ENCODE measurements around the gene PRR16.

Gene PRR16

GRCh38 chr5:120512791-120513650, 48.9 kb downstream of the PRR16 start:
- DNase-seq (ENCODE audit: low read depth in 4 of 4, low spot score in 1 of 4) = no peak

GRCh38 chr5:120516805-120517204, 52.7 kb downstream of the PRR16 start:
- DNase-seq (ENCODE audit: low read depth in 4 of 4, low spot score in 1 of 4) = no peak

- no peak for DNase-seq (ENCODE audit: low read depth in 4 of 4, low spot score in 1 of 4)
These were observed 53.6 kb downstream of the PRR16 start for GRCh38 chr5:120517607-120518252.

- no peak for DNase-seq (ENCODE audit: low read depth in 4 of 4, low spot score in 1 of 4)
These were observed 54.5 kb downstream of the PRR16 start for GRCh38 chr5:120518581-120518980.

- no peak for DNase-seq (ENCODE audit: low read depth in 4 of 4, low spot score in 1 of 4)
These were observed 63.2 kb downstream of the PRR16 start for GRCh38 chr5:120527251-120527650.

- DNase-seq (ENCODE audit: low read depth in 4 of 4, low spot score in 1 of 4) = no peak
These were observed 64.5 kb downstream of the PRR16 start for GRCh38 chr5:120528609-120529008.

- no peak for DNase-seq (ENCODE audit: low read depth in 4 of 4, low spot score in 1 of 4)
These were observed 65.3 kb downstream of the PRR16 start for GRCh38 chr5:120529386-120529785.

GRCh38 chr5:120531215-120531614, 67.1 kb downstream of the PRR16 start:
- no peak for DNase-seq (ENCODE audit: low read depth in 4 of 4, low spot score in 1 of 4)

- DNase-seq (ENCODE audit: low read depth in 4 of 4, low spot score in 1 of 4) = no peak
These were observed 68.7 kb downstream of the PRR16 start for GRCh38 chr5:120532835-120533234.

GRCh38 chr5:120533581-120533980, 69.5 kb downstream of the PRR16 start:
- no peak for DNase-seq (ENCODE audit: low read depth in 4 of 4, low spot score in 1 of 4)

- DNase-seq (ENCODE audit: low read depth in 4 of 4, low spot score in 1 of 4) = no peak
These were observed 71.8 kb downstream of the PRR16 start for GRCh38 chr5:120535900-120536299.

GRCh38 chr5:120538149-120538548, 74.0 kb downstream of the PRR16 start:
- no peak for DNase-seq (ENCODE audit: low read depth in 4 of 4, low spot score in 1 of 4)

- no peak for DNase-seq (ENCODE audit: low read depth in 4 of 4, low spot score in 1 of 4)
These were observed 74.5 kb downstream of the PRR16 start for GRCh38 chr5:120538644-120539043.

- no peak for DNase-seq (ENCODE audit: low read depth in 4 of 4, low spot score in 1 of 4)
These were observed 75.4 kb downstream of the PRR16 start for GRCh38 chr5:120539471-120539870.

- DNase-seq (ENCODE audit: low read depth in 4 of 4, low spot score in 1 of 4) = no peak
These were observed 76.0 kb downstream of the PRR16 start for GRCh38 chr5:120540097-120540496.

- no peak for DNase-seq (ENCODE audit: low read depth in 4 of 4, low spot score in 1 of 4)
These were observed 79.9 kb downstream of the PRR16 start for GRCh38 chr5:120544043-120544442.

GRCh38 chr5:120545007-120545406, 80.9 kb downstream of the PRR16 start:
- no peak for DNase-seq (ENCODE audit: low read depth in 4 of 4, low spot score in 1 of 4)

- DNase-seq (ENCODE audit: low read depth in 4 of 4, low spot score in 1 of 4) = no peak
These were observed 81.9 kb downstream of the PRR16 start for GRCh38 chr5:120545951-120546350.

GRCh38 chr5:120546922-120547321, 82.8 kb downstream of the PRR16 start:
- no peak for DNase-seq (ENCODE audit: low read depth in 4 of 4, low spot score in 1 of 4)

GRCh38 chr5:120550358-120550757, 86.3 kb downstream of the PRR16 start:
- DNase-seq (ENCODE audit: low read depth in 4 of 4, low spot score in 1 of 4) = no peak

- DNase-seq (ENCODE audit: low read depth in 4 of 4, low spot score in 1 of 4) = no peak
These were observed 88.5 kb downstream of the PRR16 start for GRCh38 chr5:120552638-120553037.

- no peak for DNase-seq (ENCODE audit: low read depth in 4 of 4, low spot score in 1 of 4)
These were observed 91.2 kb downstream of the PRR16 start for GRCh38 chr5:120555345-120555744.

- no peak for DNase-seq (ENCODE audit: low read depth in 4 of 4, low spot score in 1 of 4)
These were observed 99.9 kb downstream of the PRR16 start for GRCh38 chr5:120564013-120564412.

Data from stimulated activated CD4-positive, alpha-beta T cell treated with anti-CD3 and anti-CD28 coated beads, Interleukin-1b, Interleukin-23, amount 100 ng/mL, for 24 hours (primary cell).